ENCODE data around the gene PKP3. TPM values are rescaled to one million over a fixed set of nuclear protein-coding genes. Genes with fewer than 3 reads are reported as not detected.
"Not testable (repeated sequence)": the region's sequence is repeated elsewhere in the genome, so short reads cannot be mapped to it uniquely, and the experiment has no call there.

Gene PKP3
- polyA plus RNA-seq, 1 of the 3 experiments (the other 2 are of a cell fraction) = 1.4 TPM

DNA sequence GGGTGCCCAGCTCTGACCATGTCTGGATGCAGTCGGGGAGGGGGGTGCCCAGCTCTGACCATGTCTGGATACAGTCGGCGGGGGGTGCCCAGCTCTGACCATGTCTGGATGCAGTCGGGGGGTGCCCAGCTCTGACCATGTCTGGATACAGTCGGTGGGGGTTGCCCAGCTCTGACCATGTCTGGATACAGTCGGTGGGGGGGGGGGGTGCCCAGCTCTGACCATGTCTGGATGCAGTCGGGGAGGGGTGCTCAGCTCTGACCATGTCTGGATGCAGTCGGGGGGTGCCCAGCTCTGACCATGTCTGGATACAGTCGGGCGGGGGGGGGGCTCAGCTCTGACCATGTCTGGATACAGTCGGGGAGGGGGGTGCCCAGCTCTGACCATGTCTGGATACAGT, 17.5 kb downstream of the PKP3 start:
- H3K27me3 ChIP-seq (ENCODE audit: insufficient read depth) = peaks cover 14% of the 10 kb centered on the region
- H3K9me3 ChIP-seq; H3F3A ChIP-seq (replicated peaks; ENCODE audit: insufficient read depth); H3K36me3 ChIP-seq (replicated peaks in 1 of 2; ENCODE audit: control insufficient read depth in 1 of 2, insufficient read depth in 2 of 2, low read length in 1 of 2); H4K20me1 ChIP-seq (ENCODE audit: insufficient read depth); H3K9ac ChIP-seq; CTCF ChIA-PET; DNase-seq; H3K79me2 ChIP-seq (ENCODE audit: insufficient read depth); H3K9me2 ChIP-seq; H2AFZ ChIP-seq (ENCODE audit: low read depth); POLR2A ChIA-PET; H3K4me2 ChIP-seq; H3K4me1 ChIP-seq (ENCODE audit: control insufficient read depth in 1 of 2, insufficient read depth in 2 of 2, low read depth in 1 of 2, low read length in 1 of 2); H3K27ac ChIP-seq (ENCODE audit: low read depth in 2 of 2, low read length in 1 of 2); H3K4me3 ChIP-seq (ENCODE audit: low read depth in 2 of 2, low read length in 1 of 2): not testable (repeated sequence)
- 46% methylated on average over 7 of the region's 11 CpGs for WGBS (ENCODE audit: low lambda C conversion rate)

- WGBS (ENCODE audit: low lambda C conversion rate) = 28% methylated on average over 10 of the region's 15 CpGs
- no peaks in the 10 kb centered on the region for H4K20me1 ChIP-seq (ENCODE audit: insufficient read depth)
- POLR2A ChIA-PET = interaction anchor here (1.5 kb wide), 1 partner anchor 27 kb away, joined by 4 read pairs; no protein-coding TSS in a partner anchor
- no peaks in the 10 kb centered on the region for H3K79me2 ChIP-seq (ENCODE audit: insufficient read depth)
- H3K9me3 ChIP-seq = no peaks in the 10 kb centered on the region
- peaks cover 23% of the 10 kb centered on the region for H3K27me3 ChIP-seq (ENCODE audit: insufficient read depth)
- no peaks in the 10 kb centered on the region for H3K9me2 ChIP-seq
- no peaks in the 10 kb centered on the region for H3F3A ChIP-seq (replicated peaks; ENCODE audit: insufficient read depth)
- no peak overlapping the region for H2AFZ ChIP-seq (ENCODE audit: low read depth)
- H3K4me3 ChIP-seq (ENCODE audit: low read depth in 2 of 2, low read length in 1 of 2) = no peak overlapping the region
- no peak for DNase-seq
- TF ChIP-seq SIN3A (IDR thresholded peaks at IDR 0.05; ENCODE audit: borderline replicate concordance, low read depth, low read length) (no peak), EP300 (IDR thresholded peaks at IDR 0.05; ENCODE audit: borderline replicate concordance in 1 of 2, low read depth in 1 of 2, low read length in 1 of 2) (no peak), GABPA (IDR thresholded peaks at IDR 0.05; ENCODE audit: low read depth) (no peak), FOXM1 (IDR thresholded peaks at IDR 0.05; ENCODE audit: low read depth) (no peak), NFIC (IDR thresholded peaks at IDR 0.05; ENCODE audit: borderline replicate concordance) (no peak), RCOR1 (IDR thresholded peaks at IDR 0.05; ENCODE audit: low read length) (no peak), USF1 (IDR thresholded peaks at IDR 0.05; ENCODE audit: borderline replicate concordance, low read depth) (no peak), GATA2 (CRISPR knock-in tag; IDR thresholded peaks at IDR 0.05) (no peak), NRF1 (IDR thresholded peaks at IDR 0.05; ENCODE audit: low read depth, low read length) (no peak), RXRA (IDR thresholded peaks at IDR 0.05; ENCODE audit: borderline replicate concordance, low read depth) (no peak), TCF12 (IDR thresholded peaks at IDR 0.05) (no peak), FOSL2 (IDR thresholded peaks at IDR 0.05; ENCODE audit: borderline replicate concordance, low read depth) (no peak), JUND (IDR thresholded peaks at IDR 0.05) (no peak), TEAD4 (IDR thresholded peaks at IDR 0.05; ENCODE audit: borderline replicate concordance, insufficient read depth) (no peak)
- TF ChIP-seq, protein P1, sequence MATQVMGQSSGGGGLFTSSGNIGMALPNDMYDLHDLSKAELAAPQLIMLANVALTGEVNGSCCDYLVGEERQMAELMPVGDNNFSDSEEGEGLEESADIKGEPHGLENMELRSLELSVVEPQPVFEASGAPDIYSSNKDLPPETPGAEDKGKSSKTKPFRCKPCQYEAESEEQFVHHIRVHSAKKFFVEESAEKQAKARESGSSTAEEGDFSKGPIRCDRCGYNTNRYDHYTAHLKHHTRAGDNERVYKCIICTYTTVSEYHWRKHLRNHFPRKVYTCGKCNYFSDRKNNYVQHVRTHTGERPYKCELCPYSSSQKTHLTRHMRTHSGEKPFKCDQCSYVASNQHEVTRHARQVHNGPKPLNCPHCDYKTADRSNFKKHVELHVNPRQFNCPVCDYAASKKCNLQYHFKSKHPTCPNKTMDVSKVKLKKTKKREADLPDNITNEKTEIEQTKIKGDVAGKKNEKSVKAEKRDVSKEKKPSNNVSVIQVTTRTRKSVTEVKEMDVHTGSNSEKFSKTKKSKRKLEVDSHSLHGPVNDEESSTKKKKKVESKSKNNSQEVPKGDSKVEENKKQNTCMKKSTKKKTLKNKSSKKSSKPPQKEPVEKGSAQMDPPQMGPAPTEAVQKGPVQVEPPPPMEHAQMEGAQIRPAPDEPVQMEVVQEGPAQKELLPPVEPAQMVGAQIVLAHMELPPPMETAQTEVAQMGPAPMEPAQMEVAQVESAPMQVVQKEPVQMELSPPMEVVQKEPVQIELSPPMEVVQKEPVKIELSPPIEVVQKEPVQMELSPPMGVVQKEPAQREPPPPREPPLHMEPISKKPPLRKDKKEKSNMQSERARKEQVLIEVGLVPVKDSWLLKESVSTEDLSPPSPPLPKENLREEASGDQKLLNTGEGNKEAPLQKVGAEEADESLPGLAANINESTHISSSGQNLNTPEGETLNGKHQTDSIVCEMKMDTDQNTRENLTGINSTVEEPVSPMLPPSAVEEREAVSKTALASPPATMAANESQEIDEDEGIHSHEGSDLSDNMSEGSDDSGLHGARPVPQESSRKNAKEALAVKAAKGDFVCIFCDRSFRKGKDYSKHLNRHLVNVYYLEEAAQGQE (IDR thresholded peaks at IDR 0.05; ENCODE audit: low read depth, low read length) = no peak
- TF ChIP-seq, protein P2, sequence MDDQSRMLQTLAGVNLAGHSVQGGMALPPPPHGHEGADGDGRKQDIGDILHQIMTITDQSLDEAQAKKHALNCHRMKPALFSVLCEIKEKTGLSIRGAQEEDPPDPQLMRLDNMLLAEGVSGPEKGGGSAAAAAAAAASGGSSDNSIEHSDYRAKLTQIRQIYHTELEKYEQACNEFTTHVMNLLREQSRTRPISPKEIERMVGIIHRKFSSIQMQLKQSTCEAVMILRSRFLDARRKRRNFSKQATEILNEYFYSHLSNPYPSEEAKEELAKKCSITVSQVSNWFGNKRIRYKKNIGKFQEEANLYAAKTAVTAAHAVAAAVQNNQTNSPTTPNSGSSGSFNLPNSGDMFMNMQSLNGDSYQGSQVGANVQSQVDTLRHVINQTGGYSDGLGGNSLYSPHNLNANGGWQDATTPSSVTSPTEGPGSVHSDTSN (IDR thresholded peaks at IDR 0.05) = no peak
- peaks cover 0 to 10% of the 10 kb centered on the region in 2 experiments; a peak in 1 of 4 replicates for H3K4me1 ChIP-seq (ENCODE audit: control insufficient read depth in 1 of 2, insufficient read depth in 2 of 2, low read depth in 1 of 2, low read length in 1 of 2)
- CTCF ChIA-PET = interaction anchor here (0.6 to 3.9 kb wide), 2 partner anchors 36 to 128 kb away, joined by 3 to 14 read pairs; no protein-coding TSS in a partner anchor
- H3K27ac ChIP-seq (ENCODE audit: low read depth in 2 of 2, low read length in 1 of 2) = no peak overlapping the region
- no peaks in the 10 kb centered on the region for H3K36me3 ChIP-seq (replicated peaks in 1 of 2; ENCODE audit: control insufficient read depth in 1 of 2, insufficient read depth in 2 of 2, low read length in 1 of 2)
- no peak overlapping the region for H3K9ac ChIP-seq
- H3K4me2 ChIP-seq = no peak overlapping the region
Observed at GRCh38 chr11:412641-413119, 18.7 kb downstream of the PKP3 start.
